SU-DHL-6 (cell line): ENCODE data around the gene PLS1.
A peak's percentile ranks its signal among the peaks of the same experiment; 100 is the strongest.
"Not testable (repeated sequence)": the region's sequence is repeated elsewhere in the genome, so short reads cannot be mapped to it uniquely, and the experiment has no call there.

Experiments
- H2AFZ ChIP-seq: fragments of 200-600 bp; sonication (generic); 2 replicates; pipeline ENCODE4 v1.6.1; 2014; ENCODE audit warnings: low read depth, mild to moderate bottlenecking, moderate library complexity, mixed read lengths, antibody characterized with exemption, low read length; ENCODE audit not compliant: severe bottlenecking
- H3F3A ChIP-seq: fragments of 200-600 bp; shearing (Covaris generic); 2 replicates; pipeline ENCODE4 v1.6.0; 2016; ENCODE audit warnings: antibody characterized with exemption, mild to moderate bottlenecking; ENCODE audit not compliant: insufficient read depth
- H3K27ac ChIP-seq: fragments of 200-600 bp; sonication (generic); 2 replicates; pipeline ENCODE4 v1.5.1; 2016; ENCODE audit warnings: low read depth, mild to moderate bottlenecking, low read length, moderate library complexity, mixed read lengths
- H3K27me3 ChIP-seq: fragments of 200-600 bp; sonication (generic), shearing (Covaris generic); 2 replicates; pipeline ENCODE4 v1.6.0; 2014; ENCODE audit warnings: mild to moderate bottlenecking, low read length
- H3K36me3 ChIP-seq: fragments of 200-600 bp; sonication (generic); 2 replicates; pipeline ENCODE4 v1.6.1; 2014; ENCODE audit warnings: mild to moderate bottlenecking, low read length, mixed read lengths
- H3K4me2 ChIP-seq: fragments of 300-600, 200-600 bp; shearing (Covaris generic), sonication (generic); 2 replicates; pipeline ENCODE4 v1.6.0; 2014; ENCODE audit warnings: low read length, low read depth, mild to moderate bottlenecking; ENCODE audit not compliant: poor library complexity, severe bottlenecking
- H3K4me3 ChIP-seq: fragments of 200-600 bp; sonication (generic); 2 replicates; pipeline ENCODE4 v1.5.1; 2014; ENCODE audit warnings: antibody characterized with exemption, low read length, mild to moderate bottlenecking, mixed read lengths; ENCODE audit not compliant: insufficient read depth, poor library complexity, severe bottlenecking
- H3K79me2 ChIP-seq: fragments of 200-600 bp; sonication (generic); 2 replicates; pipeline ENCODE4 v1.6.1; 2014; ENCODE audit warnings: mild to moderate bottlenecking, low read length, moderate library complexity; ENCODE audit not compliant: insufficient read depth
- H3K9ac ChIP-seq: fragments of 200-600 bp; sonication (generic); 2 replicates; pipeline ENCODE4 v1.7.0; 2014; ENCODE audit warnings: mild to moderate bottlenecking, low read length
- H3K9me2 ChIP-seq: fragments of 200-600 bp; sonication (generic); replicated peaks from 2 replicates; pipeline ENCODE4 v1.6.1; 2014; ENCODE audit warnings: low read length; ENCODE audit not compliant: insufficient read depth
- H3K9me3 ChIP-seq: fragments of 200-600 bp; sonication (generic); 2 replicates; pipeline ENCODE4 v1.6.1; 2014; ENCODE audit warnings: low read length, mixed read lengths; ENCODE audit not compliant: insufficient read depth
- H4K20me1 ChIP-seq: fragments of 200-600 bp; sonication (generic); 2 replicates; pipeline ENCODE4 v1.6.1; 2014; ENCODE audit warnings: low read depth, mild to moderate bottlenecking, antibody characterized with exemption, low read length, moderate library complexity, mixed read lengths
- EZH2phosphoT487 ChIP-seq: fragments of 200-600 bp; sonication (generic), shearing (Covaris generic); conservative IDR thresholded peaks from 2 replicates; pipeline ENCODE4 v1.6.1; 2018; ENCODE audit warnings: mild to moderate bottlenecking, antibody characterized with exemption, low read length, moderate library complexity, mixed read lengths
- TF ChIP-seq, protein P1 (sequence below): fragments of 200-600 bp; sonication (generic); IDR thresholded peaks from one replicate; pipeline ENCODE4 v1.5.1; 2017; ENCODE audit warnings: antibody characterized with exemption, mild to moderate bottlenecking, low read length, moderate library complexity; ENCODE audit not compliant: insufficient read depth, poor library complexity, severe bottlenecking

The PLS1 gene

GRCh38 chr3:142597906-142598305 lies 1.7 kb downstream of the PLS1 start:
- peaks cover 4% of the 10 kb centered on the region; the same call in 1 of the 2 replicates for H3F3A ChIP-seq
- 0 out of 2 replicates have a peak overlapping the region, but pooled peaks have one; percentile 1 for H3K27ac ChIP-seq
- no peak for TF ChIP-seq EZH2phosphoT487
- TF ChIP-seq, protein P1, sequence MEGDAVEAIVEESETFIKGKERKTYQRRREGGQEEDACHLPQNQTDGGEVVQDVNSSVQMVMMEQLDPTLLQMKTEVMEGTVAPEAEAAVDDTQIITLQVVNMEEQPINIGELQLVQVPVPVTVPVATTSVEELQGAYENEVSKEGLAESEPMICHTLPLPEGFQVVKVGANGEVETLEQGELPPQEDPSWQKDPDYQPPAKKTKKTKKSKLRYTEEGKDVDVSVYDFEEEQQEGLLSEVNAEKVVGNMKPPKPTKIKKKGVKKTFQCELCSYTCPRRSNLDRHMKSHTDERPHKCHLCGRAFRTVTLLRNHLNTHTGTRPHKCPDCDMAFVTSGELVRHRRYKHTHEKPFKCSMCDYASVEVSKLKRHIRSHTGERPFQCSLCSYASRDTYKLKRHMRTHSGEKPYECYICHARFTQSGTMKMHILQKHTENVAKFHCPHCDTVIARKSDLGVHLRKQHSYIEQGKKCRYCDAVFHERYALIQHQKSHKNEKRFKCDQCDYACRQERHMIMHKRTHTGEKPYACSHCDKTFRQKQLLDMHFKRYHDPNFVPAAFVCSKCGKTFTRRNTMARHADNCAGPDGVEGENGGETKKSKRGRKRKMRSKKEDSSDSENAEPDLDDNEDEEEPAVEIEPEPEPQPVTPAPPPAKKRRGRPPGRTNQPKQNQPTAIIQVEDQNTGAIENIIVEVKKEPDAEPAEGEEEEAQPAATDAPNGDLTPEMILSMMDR: no peak
- no peaks in the 10 kb centered on the region for H4K20me1 ChIP-seq
- H2AFZ ChIP-seq: no peak overlapping the region
- peak overlapping the region; percentile 84 for H3K4me2 ChIP-seq
- peak overlapping the region; percentile 92 for H3K4me3 ChIP-seq
- no peaks in the 10 kb centered on the region for H3K9me2 ChIP-seq
- peak overlapping the region; percentile 69 for H3K9ac ChIP-seq
- no peaks in the 10 kb centered on the region for H3K36me3 ChIP-seq
- H3K79me2 ChIP-seq: peaks cover 39% of the 10 kb centered on the region
- no peaks in the 10 kb centered on the region for H3K27me3 ChIP-seq
- H3K9me3 ChIP-seq: no peaks in the 10 kb centered on the region

DNA sequence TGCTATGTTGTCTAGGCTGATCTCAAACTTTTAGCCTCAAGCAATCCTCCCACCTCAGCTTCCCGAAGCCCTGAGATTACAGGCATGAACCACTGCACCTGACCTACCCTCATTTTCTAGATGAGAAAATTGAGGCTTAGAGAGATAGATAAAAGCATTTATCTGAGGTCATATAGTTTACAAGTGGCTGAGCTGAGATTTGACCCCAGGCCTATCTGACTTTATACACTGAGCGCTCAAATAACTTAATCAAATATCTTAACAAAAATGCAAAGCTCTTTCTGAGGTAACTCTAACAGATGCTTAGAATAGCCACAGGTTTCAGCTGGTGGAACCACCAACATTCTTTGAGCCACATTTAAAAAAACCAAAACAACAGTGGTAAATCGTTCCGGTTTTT lies 5.5 kb downstream of the PLS1 start:
- Histone ChIP-seq H2AFZ (no peak overlapping the region), H3K4me3 (no peak overlapping the region), H3K4me2 (no peak overlapping the region), H3K9ac (no peak overlapping the region), H3K9me2 (no peaks in the 10 kb centered on the region), H3K36me3 (no peaks in the 10 kb centered on the region), H3F3A (no peaks in the 10 kb centered on the region), H3K27me3 (no peaks in the 10 kb centered on the region), H4K20me1 (peaks cover 3% of the 10 kb centered on the region; the same call in 1 of the 2 replicates), H3K79me2 (peaks cover 54% of the 10 kb centered on the region), H3K27ac (no peak overlapping the region), H3K9me3 (no peaks in the 10 kb centered on the region)
- TF ChIP-seq, protein P1: no peak
- no peak for TF ChIP-seq EZH2phosphoT487

GRCh38 chr3:142602619-142603385 lies 6.6 kb downstream of the PLS1 start:
- no peak overlapping the region for H3K27ac ChIP-seq
- peaks cover 45% of the 10 kb centered on the region for H3K79me2 ChIP-seq

DNA sequence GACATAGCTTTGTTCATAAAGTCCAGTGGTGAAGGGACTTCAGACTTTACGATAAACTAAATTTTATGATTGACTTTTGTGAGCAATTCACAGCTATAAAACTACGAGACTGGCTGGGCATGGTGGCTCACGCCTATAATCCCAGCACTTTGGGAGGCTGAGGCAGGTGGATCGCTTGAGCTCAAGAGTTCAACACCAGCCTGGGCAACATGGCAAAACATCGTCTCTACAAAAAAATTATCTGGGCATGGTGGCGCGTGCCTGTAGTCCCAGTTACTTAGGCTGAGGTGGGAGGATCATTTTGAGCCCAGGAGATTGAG lies 7.2 kb downstream of the PLS1 start:
- H3K9me3 ChIP-seq, H3K4me2 ChIP-seq, H3K27ac ChIP-seq: not testable (repeated sequence)

More at GRCh38 chr3:142602619-142603385, 6.6 kb downstream of the PLS1 start:
- Histone ChIP-seq H3K9me3 (no peaks in the 10 kb centered on the region), H3F3A (no peaks in the 10 kb centered on the region), H2AFZ (no peak overlapping the region), H4K20me1 (peaks cover 5% of the 10 kb centered on the region; the same call in 1 of the 2 replicates), H3K4me3 (no peak overlapping the region), H3K27me3 (no peaks in the 10 kb centered on the region), H3K4me2 (no peak overlapping the region), H3K9me2 (no peaks in the 10 kb centered on the region), H3K9ac (no peak overlapping the region), H3K36me3 (no peaks in the 10 kb centered on the region)
- TF ChIP-seq, protein P1: no peak
- no peak for TF ChIP-seq EZH2phosphoT487

More for the DNA sequence above, 7.2 kb downstream of the PLS1 start:
- not testable (repeated sequence) for H3K9me2 ChIP-seq, H3K4me3 ChIP-seq, H3K36me3 ChIP-seq, H3K9ac ChIP-seq, H3F3A ChIP-seq, H3K27me3 ChIP-seq, H4K20me1 ChIP-seq, H2AFZ ChIP-seq
- peaks cover 40% of the 10 kb centered on the region for H3K79me2 ChIP-seq
